ENCODE data around the gene XRN2.

GRCh38 chr20:21386111-21386510, 83.0 kb downstream of the XRN2 start:
- TF ChIP-seq REST (IDR thresholded peaks at IDR 0.05; ENCODE audit: insufficient read depth in 1 of 2, low read depth in 2 of 2, low read length in 1 of 2) (no peak), CTCF (IDR thresholded peaks at IDR 0.05) (no peak), POLR2AphosphoS5 (IDR thresholded peaks at IDR 0.05; ENCODE audit: low read depth, low read length) (no peak), TCF7L2 (IDR thresholded peaks at IDR 0.05; ENCODE audit: low read depth, low read length) (no peak)
